Chondrocyte (in vitro differentiated cells): ENCODE measurements around the gene GSTT2. TPM values are rescaled to one million over a fixed set of nuclear protein-coding genes. Genes with fewer than 3 reads are reported as not detected.

ENCODE experiments used
- DNase-seq: peaks from one replicate; pipeline ENCODE4 v3.0.0; 2021; ENCODE audit warnings: mixed read lengths, low spot score
- H3K27ac Mint-ChIP-seq: one replicate; pipeline ENCODE4 v1.8.0; 2021; ENCODE audit warnings: mild to moderate bottlenecking, moderate library complexity, mixed read lengths; ENCODE audit not compliant: unreplicated experiment
- H3K27me3 Mint-ChIP-seq: 2 replicates; pipeline ENCODE4 v1.8.0; 2021; ENCODE audit warnings: low read depth, mixed read lengths
- H3K36me3 Mint-ChIP-seq: 2 replicates; pipeline ENCODE4 v1.8.0; 2021; ENCODE audit warnings: low read depth, mixed read lengths
- H3K4me1 Mint-ChIP-seq: 2 replicates; pipeline ENCODE4 v1.8.0; 2021; ENCODE audit warnings: low read depth, mild to moderate bottlenecking, mixed read lengths
- H3K4me3 Mint-ChIP-seq: one replicate; pipeline ENCODE4 v1.8.0; 2021; ENCODE audit warnings: mild to moderate bottlenecking, moderate library complexity, mixed read lengths; ENCODE audit not compliant: unreplicated experiment
- H3K9me3 Mint-ChIP-seq: 2 replicates; pipeline ENCODE4 v1.8.0; 2021; ENCODE audit warnings: low read depth, mixed read lengths
- CTCF ChIP-seq: fragments of 200-600 bp; sonication (generic); IDR thresholded peaks from 2 replicates; pipeline ENCODE4 v1.5.0; 2021; ENCODE audit warnings: antibody characterized with exemption, mild to moderate bottlenecking, moderate library complexity
- total RNA-seq: library from RNA; stranded (reverse); gene quantifications from 3 replicates; pipeline ENCODE4 v1.2.1, GENCODE V29; 2021

Gene GSTT2
- total RNA-seq, 1 donor from 2014 or later, result not detected

GRCh38 chr22:24001314-24001713, 21.4 kb downstream of the GSTT2 start:
- no peak for DNase-seq
- no peaks in the 10 kb centered on the region for H3K4me1 Mint-ChIP-seq
- no peak overlapping the region for H3K27ac Mint-ChIP-seq
- TF ChIP-seq CTCF, result no peak
- H3K4me3 Mint-ChIP-seq, result no peak overlapping the region
- no peaks in the 10 kb centered on the region for H3K9me3 Mint-ChIP-seq
- no peaks in the 10 kb centered on the region for H3K36me3 Mint-ChIP-seq
- H3K27me3 Mint-ChIP-seq, result peaks cover 2% of the 10 kb centered on the region

GRCh38 chr22:24002272-24002671, 22.3 kb downstream of the GSTT2 start:
- TF ChIP-seq CTCF, result no peak
- Mint-ChIP-seq H3K27ac (no peak overlapping the region), H3K9me3 (no peaks in the 10 kb centered on the region)

GRCh38 chr22:24002851-24003250, 22.9 kb downstream of the GSTT2 start:
- Mint-ChIP-seq H3K27me3 (peaks cover under 1% of the 10 kb centered on the region), H3K4me3 (no peak overlapping the region), H3K9me3 (no peaks in the 10 kb centered on the region), H3K4me1 (no peaks in the 10 kb centered on the region), H3K36me3 (no peaks in the 10 kb centered on the region), H3K27ac (no peak overlapping the region)
- no peak for TF ChIP-seq CTCF
- no peak for DNase-seq

More at GRCh38 chr22:24002272-24002671, 22.3 kb downstream of the GSTT2 start:
- H3K4me1 Mint-ChIP-seq, result no peaks in the 10 kb centered on the region
- DNase-seq, result no peak
- no peaks in the 10 kb centered on the region for H3K36me3 Mint-ChIP-seq
- no peak overlapping the region for H3K4me3 Mint-ChIP-seq
- peaks cover 2% of the 10 kb centered on the region for H3K27me3 Mint-ChIP-seq

- TF ChIP-seq CTCF, result no peak
- no peaks in the 10 kb centered on the region for H3K4me1 Mint-ChIP-seq
- DNase-seq, result no peak
- H3K4me3 Mint-ChIP-seq, result no peak overlapping the region
- H3K27ac Mint-ChIP-seq, result no peak overlapping the region
- H3K36me3 Mint-ChIP-seq, result no peaks in the 10 kb centered on the region
- no peaks in the 10 kb centered on the region for H3K9me3 Mint-ChIP-seq
- H3K27me3 Mint-ChIP-seq, result no peaks in the 10 kb centered on the region
Observed at GRCh38 chr22:24003887-24004286, 24.0 kb downstream of the GSTT2 start.

GRCh38 chr22:24005201-24005600, 25.3 kb downstream of the GSTT2 start, which contains the start of gene GSTT4:
Gene GSTT4 (minus strand): TSS chr22:24005453. CDS start chr22:24005356, 97 bp downstream.
- TF ChIP-seq CTCF, result no peak
- DNase-seq, result no peak
- no peak within 1 kb of the TSS for H3K27ac Mint-ChIP-seq

More at GRCh38 chr22:24005201-24005600, 25.3 kb downstream of the GSTT2 start, which contains the start of gene GSTT4:
- no peaks in the 10 kb centered on the region for H3K27me3 Mint-ChIP-seq
- no peak within 1 kb of the TSS for H3K4me3 Mint-ChIP-seq
- H3K4me1 Mint-ChIP-seq, result no peaks in the 10 kb centered on the region
- no peaks in the 10 kb centered on the region for H3K9me3 Mint-ChIP-seq
- no peaks in the 10 kb centered on the region for H3K36me3 Mint-ChIP-seq
